KMS-11 (cell line): Measurements from ENCODE around the gene PATJ.

ENCODE experiments used
- H2AFZ ChIP-seq: fragments of 200-600 bp; sonication (generic); 2 replicates; pipeline ENCODE4 v1.6.1; 2016; ENCODE audit warnings: antibody characterized with exemption, mixed run types, low read depth
- H3K27ac ChIP-seq: fragments of 200-600 bp; sonication (generic); 2 replicates; pipeline ENCODE4 v1.6.1; 2016; ENCODE audit warnings: mild to moderate bottlenecking, mixed run types
- H3K27me3 ChIP-seq: fragments of 200-600 bp; sonication (generic); 2 replicates; pipeline ENCODE4 v1.6.1; 2017; ENCODE audit warnings: mild to moderate bottlenecking, low read depth, mixed run types, moderate library complexity; ENCODE audit not compliant: insufficient read depth
- H3K36me3 ChIP-seq: fragments of 200-600 bp; sonication (generic); 2 replicates; pipeline ENCODE4 v1.6.1; 2017; ENCODE audit warnings: mild to moderate bottlenecking, mixed run types; ENCODE audit not compliant: insufficient read depth
- H3K4me1 ChIP-seq: fragments of 200-600 bp; sonication (generic); 2 replicates; pipeline ENCODE4 v1.6.1; 2016; ENCODE audit warnings: mild to moderate bottlenecking, low read depth, mixed run types; ENCODE audit not compliant: poor library complexity, severe bottlenecking
- H3K4me2 ChIP-seq: fragments of 200-600 bp; sonication (generic); 2 replicates; pipeline ENCODE4 v1.7.0; 2016; ENCODE audit warnings: mild to moderate bottlenecking, mixed run types
- H3K4me3 ChIP-seq: fragments of 200-600 bp; sonication (generic); IDR thresholded peaks from 2 replicates; pipeline ENCODE4 v1.6.1; 2017; ENCODE audit warnings: low read depth, low read length, mixed read lengths; ENCODE audit not compliant: insufficient read depth
- H3K79me2 ChIP-seq: fragments of 200-600 bp; sonication (generic); 2 replicates; pipeline ENCODE4 v1.6.1; 2016; ENCODE audit warnings: low read depth, mixed run types; ENCODE audit not compliant: insufficient read depth
- H3K9ac ChIP-seq: fragments of 200-600 bp; sonication (generic); 2 replicates; pipeline ENCODE4 v1.6.1; 2016; ENCODE audit warnings: mild to moderate bottlenecking, mixed run types
- H4K20me1 ChIP-seq: fragments of 200-600 bp; sonication (generic); 2 replicates; pipeline ENCODE4 v1.6.1; 2016; ENCODE audit warnings: mild to moderate bottlenecking, mixed run types; ENCODE audit not compliant: insufficient read depth
- TF ChIP-seq, protein P1 (sequence below): fragments of 200-600 bp; sonication (generic); conservative IDR thresholded peaks from 2 replicates; pipeline ENCODE4 v1.6.1; 2017; ENCODE audit warnings: low read depth, mild to moderate bottlenecking, antibody characterized with exemption, low read length, moderate library complexity, mixed read lengths

PATJ gene

DNA sequence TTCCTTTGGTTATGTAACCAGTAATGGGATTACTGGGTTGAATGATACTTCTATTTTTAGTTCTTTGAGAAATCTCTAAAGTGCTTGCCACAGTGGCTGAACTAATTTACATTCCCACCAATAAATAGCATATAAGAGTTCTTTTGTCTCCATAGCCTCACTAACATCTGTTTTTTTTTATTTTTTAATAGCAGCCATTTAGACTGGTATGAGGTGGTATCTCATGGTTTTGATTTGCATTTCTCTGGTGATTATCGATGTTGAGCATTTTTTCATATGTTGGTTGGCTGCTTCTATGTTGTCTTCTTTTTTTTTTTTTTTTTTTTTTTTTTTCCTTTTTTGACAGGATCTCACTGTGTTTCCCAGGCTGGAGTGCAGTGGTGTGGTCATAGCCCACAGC lies 319.8 kb downstream of the PATJ start:
- H3K27me3 ChIP-seq, result no peaks in the 10 kb centered on the region
- TF ChIP-seq, protein P1, sequence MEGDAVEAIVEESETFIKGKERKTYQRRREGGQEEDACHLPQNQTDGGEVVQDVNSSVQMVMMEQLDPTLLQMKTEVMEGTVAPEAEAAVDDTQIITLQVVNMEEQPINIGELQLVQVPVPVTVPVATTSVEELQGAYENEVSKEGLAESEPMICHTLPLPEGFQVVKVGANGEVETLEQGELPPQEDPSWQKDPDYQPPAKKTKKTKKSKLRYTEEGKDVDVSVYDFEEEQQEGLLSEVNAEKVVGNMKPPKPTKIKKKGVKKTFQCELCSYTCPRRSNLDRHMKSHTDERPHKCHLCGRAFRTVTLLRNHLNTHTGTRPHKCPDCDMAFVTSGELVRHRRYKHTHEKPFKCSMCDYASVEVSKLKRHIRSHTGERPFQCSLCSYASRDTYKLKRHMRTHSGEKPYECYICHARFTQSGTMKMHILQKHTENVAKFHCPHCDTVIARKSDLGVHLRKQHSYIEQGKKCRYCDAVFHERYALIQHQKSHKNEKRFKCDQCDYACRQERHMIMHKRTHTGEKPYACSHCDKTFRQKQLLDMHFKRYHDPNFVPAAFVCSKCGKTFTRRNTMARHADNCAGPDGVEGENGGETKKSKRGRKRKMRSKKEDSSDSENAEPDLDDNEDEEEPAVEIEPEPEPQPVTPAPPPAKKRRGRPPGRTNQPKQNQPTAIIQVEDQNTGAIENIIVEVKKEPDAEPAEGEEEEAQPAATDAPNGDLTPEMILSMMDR, result no peak
- H4K20me1 ChIP-seq, result no peaks in the 10 kb centered on the region
- H3K4me2 ChIP-seq, result no peak overlapping the region
- H2AFZ ChIP-seq, result no peak overlapping the region
- no peak overlapping the region for H3K9ac ChIP-seq
- H3K27ac ChIP-seq, result no peak overlapping the region
- H3K79me2 ChIP-seq, result no peaks in the 10 kb centered on the region
- H3K4me1 ChIP-seq, result peaks cover 9% of the 10 kb centered on the region
- no peaks in the 10 kb centered on the region for H3K36me3 ChIP-seq
- no peak overlapping the region for H3K4me3 ChIP-seq

DNA sequence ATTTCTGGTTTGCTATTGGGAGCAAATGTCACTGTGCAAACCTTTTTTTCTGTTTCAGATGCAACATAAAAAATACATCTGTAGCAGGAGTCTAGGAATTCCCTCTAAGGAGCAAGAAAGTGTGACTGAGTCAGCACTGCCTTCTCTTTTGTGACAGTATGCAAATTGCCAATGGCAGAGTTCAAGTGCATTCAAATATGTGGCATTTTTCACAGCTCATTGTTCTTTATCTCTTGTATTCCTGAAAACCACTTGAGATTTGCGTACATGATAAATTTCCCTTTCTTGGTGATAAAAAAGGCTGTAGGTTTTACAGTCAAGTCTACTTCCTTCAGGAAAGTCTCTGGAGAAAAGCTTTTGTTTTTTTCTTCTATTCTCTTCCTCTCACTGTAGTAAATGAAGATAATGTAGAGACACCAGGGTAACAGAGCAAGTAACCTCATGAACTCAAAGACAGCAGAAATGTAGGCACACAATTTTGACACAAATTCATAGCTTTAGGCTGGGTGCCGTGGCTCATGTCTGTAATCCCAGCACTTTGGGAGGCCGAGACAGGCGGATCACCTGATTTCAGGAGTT lies 322.6 kb downstream of the PATJ start:
- Histone ChIP-seq H3K4me2 (no peak overlapping the region), H2AFZ (no peak overlapping the region), H3K36me3 (no peaks in the 10 kb centered on the region), H3K4me1 (no peaks in the 10 kb centered on the region), H3K79me2 (no peaks in the 10 kb centered on the region), H3K9ac (no peak overlapping the region), H3K27ac (no peak overlapping the region), H4K20me1 (no peaks in the 10 kb centered on the region), H3K4me3 (no peak overlapping the region), H3K27me3 (no peaks in the 10 kb centered on the region)
- TF ChIP-seq, protein P1, result no peak

DNA sequence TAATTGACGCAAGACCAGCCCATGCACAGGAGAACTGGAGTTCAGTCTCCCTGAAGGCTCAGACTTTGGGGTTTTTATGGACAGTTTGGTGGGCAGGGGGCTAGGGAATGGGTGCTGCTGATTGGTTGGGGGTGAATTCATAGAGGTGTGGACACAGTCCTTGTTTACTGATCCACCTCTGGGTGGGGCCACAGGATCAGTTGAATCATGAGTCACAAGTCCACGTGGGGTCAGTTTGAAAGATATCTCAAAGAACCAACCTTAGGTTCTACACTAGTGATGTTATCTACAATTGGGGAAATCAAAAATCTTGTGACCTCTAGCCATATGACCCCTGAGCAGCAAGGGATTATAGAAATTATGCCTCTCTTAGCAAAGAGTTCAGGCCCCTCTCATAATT lies 324.4 kb downstream of the PATJ start:
- Histone ChIP-seq H3K27ac (no peak overlapping the region), H3K4me2 (no peak overlapping the region), H3K36me3 (no peaks in the 10 kb centered on the region), H2AFZ (no peak overlapping the region), H3K9ac (no peak overlapping the region), H3K4me3 (no peak overlapping the region), H4K20me1 (no peaks in the 10 kb centered on the region), H3K27me3 (no peaks in the 10 kb centered on the region), H3K79me2 (no peaks in the 10 kb centered on the region), H3K4me1 (no peaks in the 10 kb centered on the region)
- TF ChIP-seq, protein P1, result no peak

DNA sequence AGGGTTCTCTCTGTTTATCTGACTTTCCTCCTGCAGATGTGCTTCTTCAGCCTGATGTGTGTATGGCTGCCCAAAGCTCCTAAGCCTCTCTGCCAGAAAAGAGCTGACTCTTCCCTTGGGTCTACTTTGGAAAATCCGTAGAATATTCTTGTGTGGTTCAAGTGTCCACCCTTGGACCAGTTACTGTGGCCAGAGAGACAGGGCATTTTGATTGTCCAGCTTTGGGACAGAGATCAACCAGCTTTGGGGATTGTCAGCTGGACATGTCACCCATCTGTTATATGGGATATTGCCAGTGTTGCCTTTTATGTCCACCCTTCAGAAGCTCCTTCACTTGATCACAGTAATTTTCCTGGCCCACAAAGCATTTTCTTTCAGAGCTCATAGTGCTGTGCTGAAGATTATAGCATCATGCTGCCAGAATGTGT lies 326.1 kb downstream of the PATJ start:
- Histone ChIP-seq H2AFZ (no peak overlapping the region), H4K20me1 (no peaks in the 10 kb centered on the region), H3K4me2 (no peak overlapping the region), H3K36me3 (no peaks in the 10 kb centered on the region), H3K4me1 (no peaks in the 10 kb centered on the region), H3K27me3 (no peaks in the 10 kb centered on the region), H3K4me3 (no peak overlapping the region), H3K27ac (no peak overlapping the region), H3K79me2 (no peaks in the 10 kb centered on the region), H3K9ac (no peak overlapping the region)
- TF ChIP-seq, protein P1, result no peak
